HL-60 (cell line): Measurements from ENCODE around the gene SSPN.

Experiments
- CTCF ChIP-seq: IDR thresholded peaks from one replicate; pipeline ENCODE4 v1.5.1; 2011; ENCODE audit warnings: low read length, control low read depth, inconsistent platforms; ENCODE audit not compliant: insufficient read depth
- GABPA ChIP-seq: IDR thresholded peaks from 2 replicates; pipeline ENCODE4 v1.6.1; 2012; ENCODE audit warnings: low read depth
- POLR2AphosphoS5 ChIP-seq: IDR thresholded peaks from 2 replicates; pipeline ENCODE4 v1.6.1; 2012; ENCODE audit warnings: low read depth
- REST ChIP-seq: IDR thresholded peaks from 2 replicates; pipeline ENCODE4 v1.6.1; 2012; ENCODE audit warnings: low read depth; ENCODE audit not compliant: insufficient replicate concordance

GRCh38 chr12:26172946-26173552 is 22.3 kb upstream of the SSPN start:
- TF ChIP-seq CTCF (no peak), POLR2AphosphoS5 (no peak), REST (no peak), GABPA (no peak)
